Type B pancreatic cell (in vitro differentiated cells): Measurements from ENCODE around the gene CTXND2. TPM values are rescaled to one million over a fixed set of nuclear protein-coding genes. Genes with fewer than 3 reads are reported as not detected.
A peak's percentile ranks its signal among the peaks of the same experiment; 100 is the strongest.
"Not testable (repeated sequence)": the region's sequence is repeated elsewhere in the genome, so short reads cannot be mapped to it uniquely, and the experiment has no call there.

Source experiments
- DNase-seq: peaks from one replicate; pipeline ENCODE4 v3.0.0; 2021; ENCODE audit warnings: mixed read lengths; ENCODE audit not compliant: unreplicated experiment; ENCODE audit errors: extremely low spot score
- H3K27ac Mint-ChIP-seq: 2 replicates; pipeline ENCODE4 v1.8.0; 2021; ENCODE audit warnings: mild to moderate bottlenecking, mixed read lengths
- H3K27me3 Mint-ChIP-seq: 2 replicates; pipeline ENCODE4 v1.8.0; 2021; ENCODE audit warnings: mixed read lengths
- H3K36me3 Mint-ChIP-seq: 2 replicates; pipeline ENCODE4 v1.8.0; 2021; ENCODE audit warnings: mixed read lengths
- H3K4me1 Mint-ChIP-seq: one replicate; pipeline ENCODE4 v1.8.0; 2021; ENCODE audit warnings: mixed read lengths; ENCODE audit not compliant: unreplicated experiment
- H3K4me3 Mint-ChIP-seq: 2 replicates; pipeline ENCODE4 v1.8.0; 2021; ENCODE audit warnings: mild to moderate bottlenecking, mixed read lengths
- H3K9me3 Mint-ChIP-seq: 2 replicates; pipeline ENCODE4 v1.8.0; 2021; ENCODE audit warnings: mixed read lengths
- CTCF ChIP-seq: fragments of 200-600 bp; sonication (generic); conservative IDR thresholded peaks from 2 replicates; pipeline ENCODE4 v1.5.0; 2021; ENCODE audit warnings: antibody characterized with exemption, mild to moderate bottlenecking
- total RNA-seq: library from RNA; stranded (reverse); gene quantifications from 2 replicates; pipeline ENCODE4 v1.2.1, GENCODE V29; 2021; ENCODE audit warnings: low replicate concordance

Gene CTXND2
- total RNA-seq, 1 donor from 2014 or later: not detected

GRCh38 chr1:150927624-150928023 lies 40.7 kb downstream of the CTXND2 start:
- Mint-ChIP-seq H3K27ac (peak overlapping the region; percentile 12), H3K4me3 (peak overlapping the region; percentile 99), H3K9me3 (no peaks in the 10 kb centered on the region), H3K27me3 (no peaks in the 10 kb centered on the region), H3K4me1 (peaks cover 2% of the 10 kb centered on the region), H3K36me3 (peaks cover 41% of the 10 kb centered on the region)
- DNase-seq: no peak
- no peak for TF ChIP-seq CTCF

GRCh38 chr1:150928286-150928685 lies 41.4 kb downstream of the CTXND2 start:
- Mint-ChIP-seq H3K36me3 (peaks cover 43% of the 10 kb centered on the region), H3K27me3 (no peaks in the 10 kb centered on the region), H3K9me3 (no peaks in the 10 kb centered on the region), H3K4me3 (peak overlapping the region; percentile 66), H3K27ac (no peak overlapping the region), H3K4me1 (no peaks in the 10 kb centered on the region)
- TF ChIP-seq CTCF: no peak
- no peak for DNase-seq

GRCh38 chr1:150928775-150929174 lies 41.8 kb downstream of the CTXND2 start:
- H3K27me3 Mint-ChIP-seq, H3K27ac Mint-ChIP-seq, H3K9me3 Mint-ChIP-seq, H3K4me1 Mint-ChIP-seq, DNase-seq: not testable (repeated sequence)
- Mint-ChIP-seq H3K36me3 (peaks cover 43% of the 10 kb centered on the region), H3K4me3 (peak overlapping the region; percentile 47)

GRCh38 chr1:150931773-150932172 lies 44.8 kb downstream of the CTXND2 start:
- H3K9me3 Mint-ChIP-seq: no peaks in the 10 kb centered on the region
- H3K4me1 Mint-ChIP-seq: no peaks in the 10 kb centered on the region
- no peaks in the 10 kb centered on the region for H3K27me3 Mint-ChIP-seq
- no peak overlapping the region for H3K27ac Mint-ChIP-seq
- no peak for DNase-seq
- peaks cover 50% of the 10 kb centered on the region for H3K36me3 Mint-ChIP-seq
- no peak overlapping the region for H3K4me3 Mint-ChIP-seq
- TF ChIP-seq CTCF: no peak

- DNase-seq: no peak
- TF ChIP-seq CTCF: no peak
- H3K4me3 Mint-ChIP-seq: no peak overlapping the region
- no peaks in the 10 kb centered on the region for H3K9me3 Mint-ChIP-seq
- no peak overlapping the region for H3K27ac Mint-ChIP-seq
- H3K4me1 Mint-ChIP-seq: no peaks in the 10 kb centered on the region
- H3K27me3 Mint-ChIP-seq: no peaks in the 10 kb centered on the region
- H3K36me3 Mint-ChIP-seq: peaks cover 42% of the 10 kb centered on the region
Observed at GRCh38 chr1:150944856-150945255, 57.9 kb downstream of the CTXND2 start.

- H3K27ac Mint-ChIP-seq: no peak overlapping the region
- H3K27me3 Mint-ChIP-seq: no peaks in the 10 kb centered on the region
- DNase-seq: no peak
- H3K9me3 Mint-ChIP-seq: peaks cover 5% of the 10 kb centered on the region
- peaks cover 45% of the 10 kb centered on the region for H3K36me3 Mint-ChIP-seq
- H3K4me1 Mint-ChIP-seq: no peaks in the 10 kb centered on the region
- H3K4me3 Mint-ChIP-seq: no peak overlapping the region
- TF ChIP-seq CTCF: no peak
Observed at GRCh38 chr1:150954708-150955107, 67.8 kb downstream of the CTXND2 start.
